ENCODE results near the gene ECD.
"Not testable (repeated sequence)": the region's sequence is repeated elsewhere in the genome, so short reads cannot be mapped to it uniquely, and the experiment has no call there.

ECD gene

DNA sequence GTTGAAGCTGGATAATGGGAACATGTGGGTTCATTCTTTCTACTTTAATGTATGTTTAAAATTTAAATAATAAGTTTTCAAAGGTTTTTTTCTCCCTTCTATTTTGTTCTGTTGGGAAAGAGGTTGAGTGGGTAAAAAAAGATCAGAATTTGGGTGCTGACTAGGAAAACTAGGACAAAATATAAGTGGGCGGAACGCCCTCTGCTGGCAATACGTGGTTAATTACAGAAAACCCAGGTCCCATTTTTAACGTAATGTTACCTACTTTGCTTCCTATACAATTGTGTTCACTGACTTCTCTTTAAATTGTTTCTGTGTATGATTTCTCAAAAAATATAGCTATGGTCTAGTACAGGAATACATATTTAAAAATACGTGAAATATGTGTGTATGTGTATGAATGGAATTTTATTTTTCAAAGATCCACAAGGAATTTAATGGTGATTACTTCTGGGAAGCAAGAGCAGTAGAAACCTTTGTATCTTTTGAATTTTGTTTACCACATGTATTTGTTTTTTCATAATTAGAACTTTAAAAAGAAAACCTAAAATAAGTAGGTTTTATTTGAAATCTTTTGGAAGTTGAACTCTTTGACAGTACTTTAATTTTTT is 8.7 kb downstream of the ECD start:
- H3K9me3 ChIP-seq (replicated peaks; ENCODE audit: low read length) = no peaks in the 10 kb centered on the region
- H3K27me3 ChIP-seq (ENCODE audit: control insufficient read depth, insufficient read depth, low read length) = no peaks in the 10 kb centered on the region
- H3K36me3 ChIP-seq (ENCODE audit: insufficient read depth, low read length) = peaks cover 33% of the 10 kb centered on the region
- peaks cover 8% of the 10 kb centered on the region for H3K4me1 ChIP-seq (ENCODE audit: control insufficient read depth, insufficient read depth, low read length)
- H3K4me2 ChIP-seq (ENCODE audit: low read length) = no peak overlapping the region
- no peak overlapping the region for H3K9ac ChIP-seq (ENCODE audit: low read depth, low read length)
- H3K4me3 ChIP-seq (ENCODE audit: low read length) = no peak overlapping the region

- H3K4me2 ChIP-seq (ENCODE audit: low read length) = no peak overlapping the region
- peaks cover 34% of the 10 kb centered on the region for H3K36me3 ChIP-seq (ENCODE audit: insufficient read depth, low read length)
- H3K9ac ChIP-seq (ENCODE audit: low read depth, low read length) = no peak overlapping the region
- H3K4me3 ChIP-seq (ENCODE audit: low read length) = no peak overlapping the region
- no peaks in the 10 kb centered on the region for H3K27me3 ChIP-seq (ENCODE audit: control insufficient read depth, insufficient read depth, low read length)
- H3K4me1 ChIP-seq (ENCODE audit: control insufficient read depth, insufficient read depth, low read length) = no peaks in the 10 kb centered on the region
- H3K9me3 ChIP-seq (replicated peaks; ENCODE audit: low read length) = no peaks in the 10 kb centered on the region
Measured at GRCh38 chr10:73156054-73156453, 11.8 kb downstream of the ECD start.

DNA sequence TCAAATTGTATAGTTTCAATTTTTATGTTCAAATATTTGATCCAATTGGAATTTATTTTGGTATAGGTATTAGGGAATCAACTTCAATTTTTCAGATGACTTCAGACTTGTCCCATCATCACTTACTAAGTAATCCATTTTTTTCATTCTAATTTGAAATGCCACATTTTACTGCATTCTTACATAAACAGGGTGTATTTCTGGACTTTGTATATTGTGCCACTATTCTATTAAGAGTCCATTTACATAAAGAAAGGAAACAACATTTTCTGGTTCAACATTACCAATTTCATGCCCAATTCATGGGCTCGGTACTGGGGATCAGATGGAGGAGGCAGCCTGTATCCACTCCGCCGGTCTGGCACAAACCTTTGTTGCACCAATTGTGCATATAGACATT is 15.8 kb downstream of the ECD start:
- Histone ChIP-seq H3K36me3 (ENCODE audit: insufficient read depth, low read length) (peaks cover 57% of the 10 kb centered on the region), H3K9ac (ENCODE audit: low read depth, low read length) (no peak overlapping the region), H3K27me3 (ENCODE audit: control insufficient read depth, insufficient read depth, low read length) (no peaks in the 10 kb centered on the region), H3K4me1 (ENCODE audit: control insufficient read depth, insufficient read depth, low read length) (no peaks in the 10 kb centered on the region), H3K4me3 (ENCODE audit: low read length) (no peak overlapping the region), H3K9me3 (replicated peaks; ENCODE audit: low read length) (no peaks in the 10 kb centered on the region), H3K4me2 (ENCODE audit: low read length) (no peak overlapping the region)

DNA sequence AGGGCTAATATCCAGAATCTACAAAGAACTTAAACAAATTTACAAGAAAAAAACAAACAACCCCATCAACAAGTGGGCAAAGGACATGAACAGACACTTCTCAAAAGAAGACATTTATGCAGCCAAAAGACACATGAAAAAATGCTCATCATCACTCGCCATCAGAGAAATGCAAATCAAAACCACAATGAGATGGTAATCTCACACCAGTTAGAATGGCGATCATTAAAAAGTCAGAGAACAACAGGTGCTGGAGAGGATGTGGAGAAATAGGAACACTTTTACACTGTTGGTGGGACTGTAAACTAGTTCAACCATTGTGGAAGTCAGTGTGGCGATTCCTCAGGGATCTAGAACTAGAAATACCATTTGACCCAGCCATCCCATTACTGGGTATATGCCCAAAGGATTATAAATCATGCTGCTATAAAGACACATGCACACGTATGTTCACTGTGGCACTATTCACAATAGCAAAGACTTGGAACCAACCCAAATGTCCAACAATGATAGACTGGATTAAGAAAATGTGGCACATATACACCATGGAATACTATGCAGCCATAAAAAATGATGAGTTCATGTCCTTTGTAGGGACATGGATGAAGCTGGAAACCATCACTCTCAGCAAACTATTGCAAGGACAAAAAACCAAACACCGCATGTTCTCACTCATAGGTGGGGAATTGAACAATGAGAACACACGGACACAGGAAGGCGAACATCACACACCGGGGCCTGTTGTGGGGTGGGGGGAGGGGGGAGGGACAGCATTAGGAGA is 17.0 kb downstream of the ECD start:
- not testable (repeated sequence) for H3K9ac ChIP-seq (ENCODE audit: low read depth, low read length); H3K27me3 ChIP-seq (ENCODE audit: control insufficient read depth, insufficient read depth, low read length); H3K9me3 ChIP-seq (replicated peaks; ENCODE audit: low read length); H3K4me2 ChIP-seq (ENCODE audit: low read length); H3K4me1 ChIP-seq (ENCODE audit: control insufficient read depth, insufficient read depth, low read length); H3K4me3 ChIP-seq (ENCODE audit: low read length)
- peaks cover 57% of the 10 kb centered on the region for H3K36me3 ChIP-seq (ENCODE audit: insufficient read depth, low read length)

DNA sequence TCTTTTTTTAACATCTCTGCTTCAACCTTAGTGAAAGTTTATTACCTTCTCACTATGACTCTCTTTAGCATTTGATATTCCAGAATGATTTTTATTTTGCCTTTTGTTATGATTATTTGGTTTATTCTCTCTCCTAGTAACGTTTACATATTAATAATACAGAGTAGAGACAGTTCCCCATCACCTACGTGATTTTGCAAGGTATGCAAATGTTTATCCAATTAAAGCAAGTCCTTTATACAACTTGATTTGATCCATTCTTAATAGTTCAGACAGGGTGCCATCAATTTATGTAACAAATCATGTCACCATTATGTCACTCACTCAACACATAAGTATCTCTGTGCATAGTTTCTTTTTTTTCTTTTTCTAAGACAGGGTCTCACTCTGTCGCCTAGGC is 26.2 kb downstream of the ECD start:
- H3K36me3 ChIP-seq (ENCODE audit: insufficient read depth, low read length) = peaks cover 56% of the 10 kb centered on the region
- H3K4me2 ChIP-seq (ENCODE audit: low read length) = no peak overlapping the region
- no peaks in the 10 kb centered on the region for H3K27me3 ChIP-seq (ENCODE audit: control insufficient read depth, insufficient read depth, low read length)

GRCh38 chr10:73139251-73139650 is 28.6 kb downstream of the ECD start:
- Histone ChIP-seq H3K27me3 (ENCODE audit: control insufficient read depth, insufficient read depth, low read length) (no peaks in the 10 kb centered on the region), H3K36me3 (ENCODE audit: insufficient read depth, low read length) (peaks cover 65% of the 10 kb centered on the region), H3K4me2 (ENCODE audit: low read length) (no peak overlapping the region), H3K4me3 (ENCODE audit: low read length) (no peak overlapping the region), H3K4me1 (ENCODE audit: control insufficient read depth, insufficient read depth, low read length) (no peaks in the 10 kb centered on the region), H3K9ac (ENCODE audit: low read depth, low read length) (no peak overlapping the region), H3K9me3 (replicated peaks; ENCODE audit: low read length) (no peaks in the 10 kb centered on the region)

More for the DNA sequence above, 26.2 kb downstream of the ECD start:
- Histone ChIP-seq H3K9ac (ENCODE audit: low read depth, low read length) (no peak overlapping the region), H3K4me3 (ENCODE audit: low read length) (no peak overlapping the region), H3K9me3 (replicated peaks; ENCODE audit: low read length) (no peaks in the 10 kb centered on the region), H3K4me1 (ENCODE audit: control insufficient read depth, insufficient read depth, low read length) (no peaks in the 10 kb centered on the region)

DNA sequence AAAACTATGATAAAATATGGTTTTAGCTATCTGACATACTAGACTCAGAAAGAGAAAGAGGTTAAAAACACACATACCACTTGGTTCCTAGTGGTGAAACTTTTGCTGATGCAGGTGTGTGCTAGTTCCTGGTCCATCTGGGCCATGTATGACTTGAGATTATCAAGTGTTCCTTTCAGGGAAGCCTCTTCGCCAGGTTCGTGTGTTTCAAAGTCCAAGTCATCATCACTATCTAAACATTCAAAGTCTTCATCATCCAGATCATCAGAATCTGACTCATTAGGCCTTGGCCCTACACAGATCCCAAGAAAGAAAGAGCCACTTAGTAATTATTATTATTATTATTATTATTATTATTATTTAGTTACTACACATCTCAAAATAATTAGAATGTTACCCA is 31.2 kb downstream of the ECD start:
- no peaks in the 10 kb centered on the region for H3K9me3 ChIP-seq (replicated peaks; ENCODE audit: low read length)
- no peak overlapping the region for H3K4me3 ChIP-seq (ENCODE audit: low read length)
- no peaks in the 10 kb centered on the region for H3K4me1 ChIP-seq (ENCODE audit: control insufficient read depth, insufficient read depth, low read length)
- H3K4me2 ChIP-seq (ENCODE audit: low read length) = no peak overlapping the region
- H3K27me3 ChIP-seq (ENCODE audit: control insufficient read depth, insufficient read depth, low read length) = no peaks in the 10 kb centered on the region
- no peak overlapping the region for H3K9ac ChIP-seq (ENCODE audit: low read depth, low read length)
- peaks cover 68% of the 10 kb centered on the region for H3K36me3 ChIP-seq (ENCODE audit: insufficient read depth, low read length)

GRCh38 chr10:73134727-73135126 is 33.1 kb downstream of the ECD start:
- Histone ChIP-seq H3K9me3 (replicated peaks; ENCODE audit: low read length) (no peaks in the 10 kb centered on the region), H3K4me3 (ENCODE audit: low read length) (no peak overlapping the region), H3K27me3 (ENCODE audit: control insufficient read depth, insufficient read depth, low read length) (no peaks in the 10 kb centered on the region), H3K36me3 (ENCODE audit: insufficient read depth, low read length) (peaks cover 75% of the 10 kb centered on the region), H3K4me1 (ENCODE audit: control insufficient read depth, insufficient read depth, low read length) (no peaks in the 10 kb centered on the region), H3K9ac (ENCODE audit: low read depth, low read length) (no peak overlapping the region), H3K4me2 (ENCODE audit: low read length) (no peak overlapping the region)

DNA sequence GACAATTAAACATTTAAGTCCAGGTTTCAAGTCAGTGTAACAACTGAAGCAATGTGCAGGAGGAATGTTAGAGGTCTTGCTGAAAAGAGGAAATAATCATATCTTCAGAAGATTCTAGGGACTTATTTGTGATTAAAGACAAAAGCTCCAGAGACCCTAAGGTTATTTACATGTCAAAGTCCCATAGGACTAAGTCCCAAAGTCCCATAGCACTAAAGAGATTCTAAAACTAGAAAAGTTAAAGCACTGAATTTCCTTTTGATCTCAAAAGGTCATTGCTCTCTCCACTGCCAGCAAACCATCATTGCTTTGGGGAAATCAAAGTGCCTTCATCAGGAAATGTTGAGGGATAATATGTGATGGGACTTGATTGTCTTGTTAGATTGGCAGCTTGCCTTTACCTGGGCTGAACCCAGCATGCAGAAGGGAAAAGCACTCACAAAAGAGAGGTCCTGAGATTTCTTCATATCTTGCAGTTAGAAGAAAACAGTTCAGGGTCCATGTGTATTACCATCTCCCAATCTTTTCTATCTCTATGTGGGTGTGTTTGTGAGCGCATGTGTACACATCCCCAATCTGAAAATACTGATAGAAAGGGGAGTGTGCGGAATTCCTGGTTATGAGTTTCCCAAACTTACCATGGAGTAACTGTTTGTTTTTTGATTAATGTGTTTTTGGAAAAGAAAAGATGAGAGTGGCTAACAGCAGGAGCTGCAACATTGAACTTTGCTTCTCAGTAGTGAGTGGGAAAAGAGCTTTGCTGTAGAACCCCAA is 35.7 kb downstream of the ECD start:
- Histone ChIP-seq H3K36me3 (ENCODE audit: insufficient read depth, low read length) (peaks cover 67% of the 10 kb centered on the region), H3K4me3 (ENCODE audit: low read length) (no peak overlapping the region), H3K27me3 (ENCODE audit: control insufficient read depth, insufficient read depth, low read length) (no peaks in the 10 kb centered on the region), H3K9ac (ENCODE audit: low read depth, low read length) (no peak overlapping the region), H3K4me2 (ENCODE audit: low read length) (no peak overlapping the region), H3K9me3 (replicated peaks; ENCODE audit: low read length) (no peaks in the 10 kb centered on the region), H3K4me1 (ENCODE audit: control insufficient read depth, insufficient read depth, low read length) (no peaks in the 10 kb centered on the region)

DNA sequence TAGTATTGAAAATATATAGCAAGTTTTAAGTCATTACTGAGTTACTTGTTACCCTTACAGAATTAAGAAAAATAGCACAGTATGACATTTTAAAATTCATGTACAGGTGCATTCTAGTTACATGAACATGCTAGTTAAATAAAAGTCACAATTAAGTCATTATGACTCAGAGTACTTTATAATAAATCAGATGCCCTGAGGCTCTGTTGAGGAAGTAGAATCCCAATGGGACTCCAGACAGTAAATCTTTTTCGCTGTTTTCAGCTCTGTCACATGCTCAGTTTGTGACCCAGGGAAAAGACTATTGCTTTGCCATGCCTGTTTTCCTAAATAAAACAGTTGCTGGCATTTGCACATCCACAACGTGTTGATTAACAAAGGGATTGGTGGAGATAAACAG is 36.5 kb downstream of the ECD start:
- H3K4me1 ChIP-seq (ENCODE audit: control insufficient read depth, insufficient read depth, low read length) = no peaks in the 10 kb centered on the region
- H3K27me3 ChIP-seq (ENCODE audit: control insufficient read depth, insufficient read depth, low read length) = no peaks in the 10 kb centered on the region
- no peak overlapping the region for H3K9ac ChIP-seq (ENCODE audit: low read depth, low read length)
- H3K4me3 ChIP-seq (ENCODE audit: low read length) = no peak overlapping the region
- peaks cover 62% of the 10 kb centered on the region for H3K36me3 ChIP-seq (ENCODE audit: insufficient read depth, low read length)
- no peak overlapping the region for H3K4me2 ChIP-seq (ENCODE audit: low read length)
- H3K9me3 ChIP-seq (replicated peaks; ENCODE audit: low read length) = no peaks in the 10 kb centered on the region

GRCh38 chr10:73126343-73126742 is 41.5 kb downstream of the ECD start:
- Histone ChIP-seq H3K4me3 (ENCODE audit: low read length) (no peak overlapping the region), H3K36me3 (ENCODE audit: insufficient read depth, low read length) (peaks cover 40% of the 10 kb centered on the region), H3K9ac (ENCODE audit: low read depth, low read length) (no peak overlapping the region), H3K4me1 (ENCODE audit: control insufficient read depth, insufficient read depth, low read length) (no peaks in the 10 kb centered on the region), H3K27me3 (ENCODE audit: control insufficient read depth, insufficient read depth, low read length) (no peaks in the 10 kb centered on the region), H3K9me3 (replicated peaks; ENCODE audit: low read length) (no peaks in the 10 kb centered on the region), H3K4me2 (ENCODE audit: low read length) (no peak overlapping the region)

All from skeletal muscle satellite cell (primary cell).